ENCODE results near the gene CFDP1.
"Not testable (repeated sequence)": the region's sequence is repeated elsewhere in the genome, so short reads cannot be mapped to it uniquely, and the experiment has no call there.

DNA sequence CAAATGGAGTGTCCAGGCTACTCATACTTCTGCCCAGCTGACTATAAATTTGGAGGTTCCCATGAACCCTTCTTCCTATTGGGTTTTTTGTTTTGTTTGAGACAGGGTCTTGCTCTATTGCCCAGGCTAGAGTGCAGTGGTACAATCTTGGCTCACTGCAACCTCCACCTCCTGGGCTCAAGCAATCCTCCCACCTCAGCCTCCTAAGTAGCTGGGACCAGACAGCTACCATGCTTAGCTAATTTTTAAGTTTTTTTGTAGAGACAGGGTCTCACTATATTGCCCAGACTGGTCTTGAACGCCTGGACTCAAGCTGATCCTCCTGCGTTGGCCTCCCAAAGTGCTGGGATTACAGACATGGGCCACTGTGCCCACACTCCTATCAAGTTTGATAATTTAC is 152.3 kb downstream of the CFDP1 start:
- not testable (repeated sequence) for TF ChIP-seq EZH2 (IDR thresholded peaks at IDR 0.05; ENCODE audit: borderline replicate concordance); EZH2phosphoT487 (IDR thresholded peaks at IDR 0.05; ENCODE audit: low read depth, severe bottlenecking, unreplicated experiment)
- TF ChIP-seq, protein P1, sequence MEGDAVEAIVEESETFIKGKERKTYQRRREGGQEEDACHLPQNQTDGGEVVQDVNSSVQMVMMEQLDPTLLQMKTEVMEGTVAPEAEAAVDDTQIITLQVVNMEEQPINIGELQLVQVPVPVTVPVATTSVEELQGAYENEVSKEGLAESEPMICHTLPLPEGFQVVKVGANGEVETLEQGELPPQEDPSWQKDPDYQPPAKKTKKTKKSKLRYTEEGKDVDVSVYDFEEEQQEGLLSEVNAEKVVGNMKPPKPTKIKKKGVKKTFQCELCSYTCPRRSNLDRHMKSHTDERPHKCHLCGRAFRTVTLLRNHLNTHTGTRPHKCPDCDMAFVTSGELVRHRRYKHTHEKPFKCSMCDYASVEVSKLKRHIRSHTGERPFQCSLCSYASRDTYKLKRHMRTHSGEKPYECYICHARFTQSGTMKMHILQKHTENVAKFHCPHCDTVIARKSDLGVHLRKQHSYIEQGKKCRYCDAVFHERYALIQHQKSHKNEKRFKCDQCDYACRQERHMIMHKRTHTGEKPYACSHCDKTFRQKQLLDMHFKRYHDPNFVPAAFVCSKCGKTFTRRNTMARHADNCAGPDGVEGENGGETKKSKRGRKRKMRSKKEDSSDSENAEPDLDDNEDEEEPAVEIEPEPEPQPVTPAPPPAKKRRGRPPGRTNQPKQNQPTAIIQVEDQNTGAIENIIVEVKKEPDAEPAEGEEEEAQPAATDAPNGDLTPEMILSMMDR (IDR thresholded peaks at IDR 0.05; ENCODE audit: poor library complexity), result not testable (repeated sequence)

Data from hepatocyte (in vitro differentiated cells).